ENCODE results near the gene TLX3. TPM values are rescaled to one million over a fixed set of nuclear protein-coding genes. Genes with fewer than 3 reads are reported as not detected.

Gene TLX3
- total and polyA plus RNA-seq, 10 of the 15 experiments (the other 5 are each of a cell fraction or from before 2014, with no cell fraction given), result not detected

DNA sequence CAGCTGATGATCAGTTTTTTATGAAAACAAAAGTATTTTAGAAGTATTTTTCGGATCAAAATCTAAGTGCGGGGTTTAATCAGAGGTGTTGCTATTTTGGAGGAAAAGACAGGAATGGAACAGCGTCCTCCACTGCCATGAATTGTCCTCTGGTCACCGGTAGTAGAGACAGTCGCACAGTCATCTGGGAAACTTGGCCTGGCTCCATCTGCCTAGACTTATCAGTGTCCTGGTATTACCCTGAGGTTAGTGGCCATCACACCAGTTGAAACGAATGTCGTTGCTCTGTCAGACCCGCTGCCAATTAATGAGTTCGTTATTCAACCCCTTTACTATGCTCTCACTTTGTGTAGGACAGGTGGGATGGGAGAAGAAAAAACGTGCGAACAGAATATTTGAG, 8.2 kb downstream of the TLX3 start:
- Histone ChIP-seq H3K27me3 (replicated peaks in 1 of 2; ENCODE audit: control insufficient read depth in 2 of 2, insufficient read depth in 2 of 2, low read length in 1 of 2) (peaks cover 3 to 21% of the 10 kb centered on the region in 2 experiments), H3K36me3 (ENCODE audit: control insufficient read depth in 2 of 2, insufficient read depth in 2 of 2, low read length in 1 of 2) (no peaks in the 10 kb centered on the region), H3K79me2 (ENCODE audit: control insufficient read depth, insufficient read depth, low read length) (no peaks in the 10 kb centered on the region), H3K4me2 (ENCODE audit: control insufficient read depth, insufficient read depth) (no peak overlapping the region), H4K20me1 (ENCODE audit: control insufficient read depth, insufficient read depth) (no peaks in the 10 kb centered on the region), H2AFZ (ENCODE audit: control insufficient read depth, low read depth, low read length) (no peak overlapping the region), H3K9ac (ENCODE audit: control insufficient read depth, insufficient read depth, low read length) (no peak overlapping the region), H3K9me3 (replicated peaks; ENCODE audit: control insufficient read depth, insufficient read depth, low read length) (no peaks in the 10 kb centered on the region; the same call in 2 of the 3 replicates), H3K4me1 (ENCODE audit: control insufficient read depth, insufficient read depth, low read length) (no peaks in the 10 kb centered on the region), H3K27ac (ENCODE audit: control insufficient read depth, insufficient read depth) (no peak overlapping the region), H3K4me3 (no peak overlapping the region)
- no peak for FAIRE-seq
- SMC1A ChIA-PET (ENCODE audit: uncharacterized antibody, unreplicated experiment), result no interaction called here
- ATAC-seq, result no peak
- in situ Hi-C loops (cut with MboI), result no loop called here
- DNase-seq (ENCODE audit: low read depth, low spot score), result no peak
- RAD21 ChIA-PET (ENCODE audit: unreplicated experiment), result no interaction called here
- no peak for TF ChIP-seq NBN (IDR thresholded peaks at IDR 0.05)
- no TSS peak for BruUV-seq (replicated peaks)
- POLR2A ChIA-PET, result no interaction called here
- CTCF ChIA-PET, result no interaction called here
- 25% methylated on average over 11 of the region's 11 CpGs for whole genome bisulfite sequencing (ENCODE audit: insufficient coverage, insufficient replicate concordance, low lambda C conversion rate, missing lambda C conversion rate)
- intact Hi-C loops (cut with micrococcal nuclease; ENCODE audit: unreplicated experiment), result no loop called here

DNA sequence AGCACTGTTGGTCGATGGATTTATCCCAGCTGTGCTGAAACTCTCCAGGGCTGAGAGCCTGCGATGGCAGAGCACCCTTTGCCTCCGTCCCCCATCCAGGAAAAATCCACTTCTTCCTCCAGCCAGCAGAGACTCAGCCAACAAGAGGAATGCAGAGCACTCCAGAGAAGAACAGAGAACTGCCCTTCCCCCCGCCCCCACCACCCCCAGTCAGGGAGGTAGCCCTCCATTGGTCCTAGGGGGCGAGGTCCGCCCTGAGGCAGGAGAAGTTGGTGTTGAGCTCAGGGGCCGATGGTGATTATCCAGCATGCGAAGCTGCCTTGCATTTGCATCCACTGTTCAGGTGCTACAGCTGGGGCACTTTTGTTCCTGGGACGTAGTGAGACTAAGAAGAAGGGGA, 9.0 kb downstream of the TLX3 start:
- H3K9ac ChIP-seq (ENCODE audit: control insufficient read depth, insufficient read depth, low read length), result no peak overlapping the region
- FAIRE-seq (no peak), DNase-seq (ENCODE audit: low read depth, low spot score) (no peak), ATAC-seq (no peak)
- no peaks in the 10 kb centered on the region for H3K4me1 ChIP-seq (ENCODE audit: control insufficient read depth, insufficient read depth, low read length)
- CTCF ChIA-PET, result no interaction called here
- RAD21 ChIA-PET (ENCODE audit: unreplicated experiment), result no interaction called here
- in situ Hi-C loops (cut with MboI) (no loop called here), intact Hi-C loops (cut with micrococcal nuclease; ENCODE audit: unreplicated experiment) (no loop called here)
- TF ChIP-seq POLR2AphosphoS5 (IDR thresholded peaks at IDR 0.05; ENCODE audit: low read length) (no peak), RELA (IDR thresholded peaks at IDR 0.05; ENCODE audit: borderline replicate concordance, partially characterized antibody) (no peak), CHD2 (IDR thresholded peaks at IDR 0.05; ENCODE audit: borderline replicate concordance, low read depth, low read length) (no peak), ZNF384 (IDR thresholded peaks at IDR 0.05; ENCODE audit: borderline replicate concordance, low read depth, low read length) (no peak), MEF2A (IDR thresholded peaks at IDR 0.05; ENCODE audit: insufficient read depth, low read depth, low read length) (no peak), SMAD1 (IDR thresholded peaks at IDR 0.05; ENCODE audit: low read depth, partially characterized antibody) (no peak)
- TF ChIP-seq, protein P1, sequence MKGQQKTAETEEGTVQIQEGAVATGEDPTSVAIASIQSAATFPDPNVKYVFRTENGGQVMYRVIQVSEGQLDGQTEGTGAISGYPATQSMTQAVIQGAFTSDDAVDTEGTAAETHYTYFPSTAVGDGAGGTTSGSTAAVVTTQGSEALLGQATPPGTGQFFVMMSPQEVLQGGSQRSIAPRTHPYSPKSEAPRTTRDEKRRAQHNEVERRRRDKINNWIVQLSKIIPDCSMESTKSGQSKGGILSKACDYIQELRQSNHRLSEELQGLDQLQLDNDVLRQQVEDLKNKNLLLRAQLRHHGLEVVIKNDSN (IDR thresholded peaks at IDR 0.05; ENCODE audit: borderline replicate concordance, extremely low read length, insufficient read depth, low read depth, low read length), result no peak
- 9% methylated on average over 9 of the region's 9 CpGs for WGBS (ENCODE audit: insufficient coverage, insufficient replicate concordance, low lambda C conversion rate, missing lambda C conversion rate)
- H3K4me3 ChIP-seq, result no peak overlapping the region
- H3K79me2 ChIP-seq (ENCODE audit: control insufficient read depth, insufficient read depth, low read length), result no peaks in the 10 kb centered on the region
- no peaks in the 10 kb centered on the region for H4K20me1 ChIP-seq (ENCODE audit: control insufficient read depth, insufficient read depth)
- BruUV-seq (replicated peaks), result no TSS peak
- no peak overlapping the region for H3K4me2 ChIP-seq (ENCODE audit: control insufficient read depth, insufficient read depth)
- H3K36me3 ChIP-seq (ENCODE audit: control insufficient read depth in 2 of 2, insufficient read depth in 2 of 2, low read length in 1 of 2), result no peaks in the 10 kb centered on the region
- peaks cover 3 to 22% of the 10 kb centered on the region in 2 experiments for H3K27me3 ChIP-seq (replicated peaks in 1 of 2; ENCODE audit: control insufficient read depth in 2 of 2, insufficient read depth in 2 of 2, low read length in 1 of 2)
- no peak overlapping the region for H3K27ac ChIP-seq (ENCODE audit: control insufficient read depth, insufficient read depth)
- no peak overlapping the region for H2AFZ ChIP-seq (ENCODE audit: control insufficient read depth, low read depth, low read length)
- SMC1A ChIA-PET (ENCODE audit: uncharacterized antibody, unreplicated experiment), result no interaction called here
- no peaks in the 10 kb centered on the region; the same call in 2 of the 3 replicates for H3K9me3 ChIP-seq (replicated peaks; ENCODE audit: control insufficient read depth, insufficient read depth, low read length)
- POLR2A ChIA-PET, result no interaction called here
